GM18520 (cell line): Measurements from ENCODE around the gene POU5F1.
"Not testable (repeated sequence)": the region's sequence is repeated elsewhere in the genome, so short reads cannot be mapped to it uniquely, and the experiment has no call there.

Experiments used
- ATAC-seq: cut with Tn5 transposase; IDR thresholded peaks from one replicate; pipeline ENCODE4 v1.9.1; 2021; ENCODE audit not compliant: unreplicated experiment

Gene POU5F1

GRCh38 chr6:31192431-31193105 is 22.1 kb upstream of the POU5F1 start:
- ATAC-seq = not testable (repeated sequence)

GRCh38 chr6:31190488-31190887 is 20.0 kb upstream of the POU5F1 start:
- ATAC-seq = no peak

GRCh38 chr6:31189223-31189622 is 18.7 kb upstream of the POU5F1 start:
- ATAC-seq = not testable (repeated sequence)

GRCh38 chr6:31187780-31188194 is 17.3 kb upstream of the POU5F1 start:
- no peak for ATAC-seq

- no peak for ATAC-seq
Observed at GRCh38 chr6:31186052-31186734, 15.7 kb upstream of the POU5F1 start.

GRCh38 chr6:31185695-31186051 is 15.2 kb upstream of the POU5F1 start:
- not testable (repeated sequence) for ATAC-seq

GRCh38 chr6:31183859-31184258 is 13.4 kb upstream of the POU5F1 start:
- not testable (repeated sequence) for ATAC-seq

GRCh38 chr6:31183287-31183686 is 12.8 kb upstream of the POU5F1 start:
- not testable (repeated sequence) for ATAC-seq

- no peak for ATAC-seq
Observed at GRCh38 chr6:31180500-31180899, 10.0 kb upstream of the POU5F1 start.

GRCh38 chr6:31179896-31180295 is 9.4 kb upstream of the POU5F1 start:
- no peak for ATAC-seq

- no peak for ATAC-seq
Observed at GRCh38 chr6:31179042-31179386, 8.5 kb upstream of the POU5F1 start.

GRCh38 chr6:31178143-31179041 is 7.9 kb upstream of the POU5F1 start:
- no peak for ATAC-seq

GRCh38 chr6:31175971-31176370 is 5.5 kb upstream of the POU5F1 start:
- ATAC-seq = no peak

- no peak for ATAC-seq
Observed at GRCh38 chr6:31174378-31174777, 3.9 kb upstream of the POU5F1 start.

- no peak for ATAC-seq
Observed at GRCh38 chr6:31173406-31173805, 2.9 kb upstream of the POU5F1 start.

- no peak for ATAC-seq
Observed at GRCh38 chr6:31172973-31173384, 2.5 kb upstream of the POU5F1 start.

GRCh38 chr6:31171931-31172905 is 1.7 kb upstream of the POU5F1 start:
- ATAC-seq = no peak

- ATAC-seq = no peak
Observed at GRCh38 chr6:31170987-31171671, 647 bp upstream of the POU5F1 start.

GRCh38 chr6:31169858-31170599 is 453 bp downstream of the POU5F1 start:
- not testable (repeated sequence) for ATAC-seq
